Measurements from ENCODE around the gene GP2.

GP2 gene

GRCh38 chr16:20327444-20328041, at the start of gene GP2:
GP2 (minus strand) TSS chr16:20327513; CDS start chr16:20326431, 1,082 bp downstream.
- no peak for DNase-seq

- no peak for DNase-seq
Measured at GRCh38 chr16:20372701-20373100, 45.4 kb upstream of the GP2 start.

GRCh38 chr16:20369452-20370054, 42.2 kb upstream of the GP2 start:
- DNase-seq: no peak

DNA sequence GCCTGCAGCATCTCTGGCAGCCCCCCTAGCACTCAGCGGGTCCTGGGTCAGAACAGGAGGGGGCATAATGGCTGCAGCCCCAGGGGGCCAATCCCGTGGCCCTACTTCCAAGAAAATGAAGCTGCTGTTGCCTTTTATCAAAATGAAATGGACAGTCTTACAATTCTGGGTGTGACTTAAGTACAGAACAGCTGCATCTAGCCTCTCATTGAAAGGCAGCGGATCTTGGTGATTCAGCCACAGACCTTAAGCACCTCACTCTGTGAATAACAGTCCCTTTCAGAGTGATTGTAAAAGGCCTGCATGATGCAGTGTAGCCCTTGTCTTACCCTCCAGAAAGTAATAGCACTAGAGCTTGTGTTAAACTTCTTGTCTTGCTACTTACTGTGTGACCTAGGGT, 36.7 kb upstream of the GP2 start:
- no peak for DNase-seq

GRCh38 chr16:20363191-20363590, 35.9 kb upstream of the GP2 start:
- no peak for DNase-seq

DNA sequence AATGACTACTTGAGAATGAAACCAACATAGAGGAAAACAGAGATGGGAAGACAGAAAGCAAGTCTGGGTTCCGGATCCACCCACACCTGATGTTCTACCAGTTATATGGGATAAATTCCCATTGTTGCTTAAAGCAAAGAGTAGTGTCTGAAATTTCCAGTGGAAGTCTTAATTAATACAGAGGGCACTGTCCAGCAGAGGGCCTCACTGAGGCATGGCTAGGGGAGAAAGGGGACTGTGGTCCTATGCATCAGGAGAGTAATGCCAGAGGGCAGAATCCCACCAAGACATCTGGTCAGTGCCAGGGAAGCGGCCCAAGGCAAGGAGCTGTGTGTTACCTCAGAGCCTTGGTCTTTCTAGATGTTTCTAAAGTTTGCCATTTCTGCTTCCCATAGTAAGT, 32.7 kb upstream of the GP2 start:
- no peak for DNase-seq

GRCh38 chr16:20355114-20355782, 27.9 kb upstream of the GP2 start:
- no peak for DNase-seq

- no peak for DNase-seq
Measured at GRCh38 chr16:20353379-20353778, 26.1 kb upstream of the GP2 start.

GRCh38 chr16:20352615-20353014, 25.3 kb upstream of the GP2 start, which contains the start of gene UMOD:
UMOD (minus strand) TSS chr16:20352715; CDS start chr16:20350737, 1,978 bp downstream.
- DNase-seq: no peak

GRCh38 chr16:20349615-20350014, 22.3 kb upstream of the GP2 start:
- no peak for DNase-seq

DNA sequence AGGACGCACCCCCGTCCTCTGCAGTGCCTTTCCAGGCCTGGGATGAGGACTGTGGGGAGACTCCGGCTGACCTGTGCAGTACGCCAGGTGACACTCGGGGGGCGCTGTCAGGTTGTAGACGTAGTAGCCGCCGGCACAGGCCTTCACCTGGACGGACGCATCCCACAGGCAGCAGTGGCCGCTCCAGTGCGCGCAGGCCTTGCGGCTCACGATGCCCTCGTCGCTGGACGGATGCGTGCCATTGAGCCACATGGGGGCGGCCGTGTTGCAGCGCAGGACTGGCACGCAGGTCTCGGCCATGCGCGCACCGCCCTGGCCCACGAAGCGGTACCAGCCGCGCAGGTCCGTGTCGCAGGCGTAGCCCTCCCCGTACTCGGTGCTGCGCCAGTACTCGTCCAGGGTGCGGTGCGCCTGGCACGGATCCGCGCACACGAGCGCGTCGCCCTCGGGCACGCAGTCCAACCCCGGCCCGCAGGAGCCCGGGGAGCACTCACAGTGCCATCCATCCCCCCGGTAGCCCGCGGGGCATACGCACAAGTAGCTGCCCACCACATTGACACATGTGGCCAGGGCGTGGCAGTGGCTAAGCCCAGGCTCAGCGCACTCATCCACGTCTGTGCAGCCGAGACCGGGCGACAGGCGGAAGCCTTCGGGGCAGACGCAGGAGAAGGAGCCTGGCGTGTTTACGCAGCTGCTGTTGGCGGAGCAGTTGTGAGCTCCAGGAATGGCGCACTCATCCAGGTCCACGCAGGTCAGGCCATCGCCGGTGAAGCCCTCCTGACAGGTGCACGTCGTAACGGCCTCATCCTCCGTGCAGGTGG, 21.3 kb upstream of the GP2 start:
- DNase-seq: no peak

DNA sequence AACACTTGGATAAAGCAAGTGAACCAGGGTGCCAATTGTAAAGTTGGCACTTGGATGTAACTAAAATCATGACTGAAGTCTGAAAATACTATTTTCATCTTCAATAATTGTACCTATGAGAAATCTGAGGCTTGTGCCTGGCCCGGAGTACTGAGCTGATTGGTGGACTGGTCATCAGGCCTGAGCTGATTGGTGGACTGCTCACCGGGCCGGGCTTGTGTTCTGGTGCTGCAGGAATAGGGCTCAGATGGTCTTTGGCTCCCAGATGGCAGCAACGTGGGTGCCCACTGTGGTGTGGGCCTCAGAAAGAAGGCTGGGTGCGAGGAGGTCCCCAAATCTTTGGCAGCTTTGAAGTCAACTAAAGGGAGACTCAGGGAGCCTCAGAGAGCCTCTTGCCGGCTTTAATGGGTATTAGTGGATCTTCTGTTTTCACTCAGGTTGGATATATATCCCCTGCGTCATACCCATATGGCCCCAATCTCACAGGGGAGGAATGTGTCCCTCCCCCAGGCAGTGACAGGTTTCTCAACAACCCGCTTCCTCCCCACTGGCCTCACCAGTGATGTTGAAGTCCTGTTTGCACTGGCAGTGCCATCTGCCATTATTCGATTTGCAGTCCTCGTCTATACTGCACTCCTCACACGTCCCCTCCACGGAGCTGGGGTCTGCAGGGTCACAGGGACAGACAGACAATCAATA, 20.5 kb upstream of the GP2 start:
- no peak for DNase-seq

GRCh38 chr16:20344611-20345010, 17.3 kb upstream of the GP2 start:
- DNase-seq: no peak

GRCh38 chr16:20339744-20340143, 12.4 kb upstream of the GP2 start:
- no peak for DNase-seq

DNA sequence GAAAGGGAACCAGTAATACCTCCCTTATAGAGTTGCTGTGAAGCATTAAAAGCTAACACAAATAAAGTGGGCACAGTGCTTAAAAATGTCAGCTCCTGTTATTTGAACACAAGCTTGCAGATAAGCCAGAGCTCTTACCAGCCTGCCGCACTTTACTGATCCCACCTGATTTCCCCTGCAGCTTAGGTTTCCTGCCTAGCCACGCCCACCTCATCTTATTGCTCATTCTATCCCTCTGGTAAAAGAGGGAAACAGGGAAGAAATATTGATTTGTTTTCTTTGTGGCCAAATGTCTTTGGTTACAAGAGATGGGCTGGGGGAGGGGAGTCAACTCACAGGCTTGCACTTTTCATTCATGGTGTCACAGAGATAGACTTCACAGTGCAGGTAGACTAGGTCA, 9.6 kb upstream of the GP2 start:
- no peak for DNase-seq

- DNase-seq: no peak
Measured at GRCh38 chr16:20334396-20334795, 7.1 kb upstream of the GP2 start.

DNA sequence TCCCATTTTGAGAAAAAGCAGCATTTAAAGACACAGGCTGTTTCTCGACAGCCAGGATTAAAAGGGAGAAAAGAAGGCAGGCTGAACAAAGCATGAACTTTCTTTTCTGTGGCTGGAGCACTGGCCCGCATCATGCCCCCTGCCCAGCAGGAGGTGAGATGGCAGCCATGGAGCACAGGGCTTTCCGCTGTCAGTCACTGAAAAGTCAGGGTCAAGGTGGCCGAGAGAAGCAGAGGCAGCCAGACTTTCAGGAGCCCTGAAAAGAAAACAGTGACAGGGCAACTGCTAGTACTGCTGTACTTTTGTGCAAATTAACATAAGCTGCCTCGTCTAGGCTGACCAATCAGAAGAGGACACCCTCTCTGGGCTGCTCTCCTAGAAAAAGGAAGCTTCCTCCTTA, 5.8 kb upstream of the GP2 start:
- no peak for DNase-seq

DNA sequence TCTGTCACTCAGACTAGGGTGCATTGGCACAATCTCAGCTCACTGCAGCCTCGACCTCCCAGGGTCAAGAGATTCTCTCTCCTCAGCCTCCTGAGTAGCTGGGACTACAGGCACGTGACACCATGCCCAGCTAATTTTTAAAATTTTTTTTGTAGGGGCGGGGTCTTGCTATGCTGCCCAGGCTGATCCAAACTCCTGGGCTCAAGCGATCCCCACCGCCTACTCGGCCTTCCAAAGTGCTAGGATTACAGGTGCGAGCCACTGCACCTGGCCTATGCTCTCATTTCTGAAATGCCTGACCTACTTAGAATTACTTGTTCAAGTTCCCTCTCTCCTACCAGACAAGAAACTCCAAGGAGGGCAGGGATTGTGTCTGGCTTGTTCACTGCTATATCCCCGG, 5.1 kb upstream of the GP2 start:
- DNase-seq: no peak

DNA sequence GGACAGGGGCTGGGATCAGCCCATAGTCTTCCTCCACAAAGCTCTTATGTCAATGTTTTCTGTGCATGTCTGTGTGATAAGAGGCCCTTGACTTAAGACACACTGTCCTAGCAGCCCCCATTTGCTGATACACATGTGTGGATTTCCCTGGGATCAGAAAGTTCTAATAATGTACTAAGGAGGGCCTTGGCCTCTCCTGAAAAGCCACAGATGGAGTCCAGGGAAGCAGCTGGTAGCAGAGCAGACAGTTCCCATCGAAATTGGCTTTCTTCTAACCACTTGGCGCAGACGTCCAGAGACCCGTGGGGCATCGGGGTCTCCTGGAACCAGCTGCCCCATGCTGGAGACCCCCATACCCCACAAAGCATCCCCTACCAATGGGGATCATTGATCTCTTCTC, 4.3 kb upstream of the GP2 start:
- DNase-seq: no peak

DNA sequence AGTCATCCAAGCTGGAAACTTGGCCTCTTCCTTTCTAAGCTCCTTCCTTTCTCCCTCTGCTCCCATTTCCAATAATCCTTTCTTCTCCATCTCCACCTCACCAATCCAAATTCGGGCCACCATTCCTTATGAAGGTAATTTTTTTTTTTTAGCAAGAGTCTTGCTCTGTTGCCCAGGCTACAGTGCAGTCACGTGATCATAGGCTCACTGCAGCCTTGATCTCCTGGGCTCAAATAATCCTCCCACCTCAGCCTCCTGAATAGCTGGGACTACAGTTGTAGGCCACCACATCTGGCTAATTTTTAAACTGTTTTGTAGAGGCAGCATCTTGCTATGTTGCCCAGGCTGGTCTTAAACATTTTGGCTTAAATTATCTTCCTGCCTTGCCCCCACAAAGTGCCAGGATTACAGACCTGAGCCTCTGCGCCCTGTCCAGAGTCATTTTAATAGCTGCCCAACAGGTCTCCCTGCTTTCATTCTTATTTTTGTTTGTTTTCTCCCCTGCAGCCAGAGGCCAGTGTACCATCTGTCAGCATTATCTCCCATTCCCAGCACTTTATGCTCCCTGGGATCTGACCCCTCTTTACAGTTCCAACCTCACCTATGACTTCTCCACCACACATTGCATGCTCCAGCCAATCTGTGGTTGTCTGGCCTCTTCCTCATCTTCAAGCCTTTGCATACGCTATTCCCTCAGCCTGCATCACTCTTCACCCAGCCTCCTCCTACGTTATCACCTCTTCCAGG, 2.3 kb upstream of the GP2 start:
- no peak for DNase-seq

DNA sequence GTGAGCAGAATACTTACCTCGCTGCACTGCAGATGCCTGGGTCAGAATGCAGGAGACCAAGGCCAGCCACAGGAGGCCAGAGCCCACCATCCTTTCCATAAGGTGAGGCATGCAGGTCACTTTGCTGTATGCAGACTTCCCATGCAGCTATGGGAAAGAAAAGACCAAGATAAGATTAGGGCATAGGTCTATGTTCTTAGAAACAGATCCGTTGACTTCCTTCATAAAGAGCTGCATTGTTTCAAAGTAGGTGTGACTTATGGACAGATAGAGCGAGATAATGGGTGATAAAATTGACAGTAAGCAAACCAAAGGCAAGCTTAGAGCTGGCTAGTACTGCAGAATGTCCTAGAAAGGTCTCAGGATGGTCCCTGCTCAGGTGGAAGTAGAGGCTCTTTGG, 992 bp downstream of the GP2 start:
- no peak for DNase-seq

GRCh38 chr16:20325005-20325404, 2.3 kb downstream of the GP2 start:
- no peak for DNase-seq
